GM12878 (cell line): Measurements from ENCODE around the gene MYT1. TPM values are rescaled to one million over a fixed set of nuclear protein-coding genes. Genes with fewer than 3 reads are reported as not detected.

Experiments
- ATAC-seq: fragments of 200-7000 bp; cut with Tn5 transposase; 3 replicates; pipeline ENCODE4 v1.9.1; 2020; ENCODE audit warnings: mild to moderate bottlenecking, moderate library complexity
- BruUV-seq: library from RNA; stranded (reverse); fragments of 400-500 nt; replicated peaks from 2 replicates; lab custom pipeline; 2021; lab: Mats Ljungman, UMichigan
- CTCF ChIA-PET: fragments of 300-600 bp; sonication (Branson Sonifier 250); formaldehyde crosslinking; extraction: SDS; loops from one replicate; lab custom pipeline; 2021; ENCODE audit warnings: inconsistent platforms; lab: Yijun Ruan, JAX
- POLR2A ChIA-PET: fragments of 350-600 bp; formaldehyde crosslinking; extraction: SDS; loops from one replicate; lab custom pipeline; 2021; ENCODE audit warnings: inconsistent platforms; lab: Charles Lee
- RAD21 ChIA-PET: fragments of 300-600 bp; sonication (Branson Sonifier 250); formaldehyde crosslinking; loops from one replicate; lab custom pipeline; 2023; ENCODE audit warnings: antibody characterized with exemption; ENCODE audit not compliant: unreplicated experiment; lab: Charles Lee
- SMC1A ChIA-PET: fragments of 300-600 bp; sonication (Branson Sonifier 250); formaldehyde crosslinking; loops from one replicate; lab custom pipeline; 2023; ENCODE audit not compliant: unreplicated experiment, uncharacterized antibody; lab: Charles Lee
- DNase-seq: peaks from one replicate; pipeline ENCODE4 v3.0.0-alpha.2; 2011; ENCODE audit warnings: low read depth, low spot score
- FAIRE-seq: peaks from 3 replicates; lab custom pipeline; 2011; peaks lifted over from hg19 to GRCh38; lab: Jason Lieb, UNC
- H2AFZ ChIP-seq: 2 replicates; pipeline ENCODE4 v1.6.0; 2011; ENCODE audit warnings: low read depth, low read length, control low read depth; ENCODE audit not compliant: control insufficient read depth
- H3K27ac ChIP-seq: 2 replicates; pipeline ENCODE4 v1.5.1; 2011; ENCODE audit warnings: control low read depth; ENCODE audit not compliant: control insufficient read depth, insufficient read depth
- H3K27me3 ChIP-seq, 2 experiments: replicated peaks in 1 of 2; 2 replicates each; pipeline versions ENCODE4 v1.6.0 to v1.6.1; 2011; ENCODE audit warnings: low read length in 1 of 2; ENCODE audit not compliant: control insufficient read depth in 2 of 2, insufficient read depth in 2 of 2
- H3K36me3 ChIP-seq, 2 experiments: 2 replicates each; pipeline ENCODE4 v1.5.1; 2011; ENCODE audit warnings: low read length in 1 of 2; ENCODE audit not compliant: control insufficient read depth in 2 of 2, insufficient read depth in 2 of 2
- H3K4me1 ChIP-seq: 2 replicates; pipeline ENCODE4 v1.6.1; 2011; ENCODE audit warnings: mild to moderate bottlenecking, low read length, moderate library complexity, mixed read lengths; ENCODE audit not compliant: control insufficient read depth, insufficient read depth
- H3K4me2 ChIP-seq: 2 replicates; pipeline ENCODE4 v1.6.0; 2011; ENCODE audit warnings: control low read depth; ENCODE audit not compliant: control insufficient read depth, insufficient read depth
- H3K4me3 ChIP-seq: fragments of 200-600 bp; sonication (generic); 2 replicates; pipeline ENCODE4 v1.5.1; 2016
- H3K79me2 ChIP-seq: 2 replicates; pipeline ENCODE4 v1.6.0; 2011; ENCODE audit warnings: low read length; ENCODE audit not compliant: control insufficient read depth, insufficient read depth
- H3K9ac ChIP-seq: 2 replicates; pipeline ENCODE4 v1.8.0; 2011; ENCODE audit warnings: low read length, control low read depth, mixed read lengths; ENCODE audit not compliant: control insufficient read depth, insufficient read depth
- H3K9me3 ChIP-seq: replicated peaks from 3 replicates; pipeline ENCODE4 v1.5.1; 2011; ENCODE audit warnings: mild to moderate bottlenecking, low read length; ENCODE audit not compliant: control insufficient read depth, insufficient read depth
- H4K20me1 ChIP-seq: 2 replicates; pipeline ENCODE4 v1.6.0; 2011; ENCODE audit not compliant: control insufficient read depth, insufficient read depth
- BRCA1 ChIP-seq: IDR thresholded peaks from 2 replicates; pipeline ENCODE4 v1.6.1; 2011; ENCODE audit warnings: low read depth, low read length, improper control_type of control experiment
- EP300 ChIP-seq, 2 experiments: fragments of 150-350 bp in 1 of 2; IDR thresholded peaks; 2 replicates each; pipeline ENCODE4 v1.6.1; 2011 to 2012; ENCODE audit warnings: low read depth in 2 of 2, low read length in 2 of 2, borderline replicate concordance in 1 of 2, improper control_type of control experiment in 1 of 2, inconsistent platforms in 1 of 2; ENCODE audit not compliant: control insufficient read depth in 1 of 2
- HDGF ChIP-seq: fragments of 450-650 bp; IDR thresholded peaks from 2 replicates; pipeline ENCODE4 v1.6.1; 2016; ENCODE audit warnings: antibody characterized with exemption
- IKZF1 ChIP-seq: fragments of 450-650 bp; conservative IDR thresholded peaks from 2 replicates; pipeline ENCODE4 v1.6.1; 2017; ENCODE audit warnings: antibody characterized with exemption, mild to moderate bottlenecking
- RBBP5 ChIP-seq: fragments of 200-600 bp; sonication (generic); conservative IDR thresholded peaks from 2 replicates; pipeline ENCODE4 v1.6.1; 2016
- SMC3 ChIP-seq: IDR thresholded peaks from 2 replicates; pipeline ENCODE4 v1.6.1; 2011; ENCODE audit warnings: low read length, improper control_type of control experiment, borderline replicate concordance
- SREBF2 ChIP-seq: IDR thresholded peaks from 2 replicates; pipeline ENCODE4 v1.6.1; 2012; ENCODE audit warnings: mild to moderate bottlenecking, low read length
- STAT1 ChIP-seq: fragments of 450-650 bp; conservative IDR thresholded peaks from 2 replicates; pipeline ENCODE4 v1.6.1; 2014; ENCODE audit warnings: antibody characterized with exemption, mild to moderate bottlenecking
- TCF3 ChIP-seq: IDR thresholded peaks from 2 replicates; pipeline ENCODE4 v1.6.1; 2012; ENCODE audit warnings: low read depth, mild to moderate bottlenecking, low read length, borderline replicate concordance; ENCODE audit not compliant: insufficient read depth
- WGBS: methylation state at CpG from one replicate; pipeline ENCODE4 v1.1.6; 2016; ENCODE audit warnings: low lambda C conversion rate; ENCODE audit not compliant: insufficient replicate concordance, insufficient coverage; ENCODE audit errors: missing lambda C conversion rate; 5-methylcytosine and 5-hydroxymethylcytosine counted together
- in situ Hi-C: fragments of 300-500 bp; cut with MboI; formaldehyde crosslinking; loops from 9 replicates; pipeline ENCODE4 v1.14.3; 2018; ENCODE audit warnings: mixed read lengths
- intact Hi-C: fragments of 100-400 bp; cut with micrococcal nuclease; formaldehyde crosslinking; loops from one replicate; pipeline ENCODE4 v1.14.2; 2022; ENCODE audit not compliant: unreplicated experiment
- polyA plus RNA-seq, 11 experiments: library from polyadenylated mRNA; depleted of rRNA in 4 of 11; unstranded in 6 of 11; stranded (reverse) in 5 of 11; fragments of >200 nt; fragmentation: Nextera tagmentation in 4 of 11; fragmentation: Illumina TruSeq in 1 of 11; extraction: Ambion mirVana in 4 of 11; extraction: Trizol in 1 of 11; gene quantifications; 1 replicate in 1 of 11; 2 replicates in 10 of 11; pipeline versions ENCODE4 v1.2.1 to v1.2.3, GENCODE V29; 2011 to 2016; ENCODE audit warnings: inconsistent platforms in 2 of 11, missing spikeins in 2 of 11, low read depth in 1 of 11
- total RNA-seq, 4 experiments: library from RNA; depleted of rRNA in 3 of 4; stranded (reverse); fragments of >200 nt in 3 of 4; fragmentation: Illumina TruSeq in 1 of 4; extraction: Trizol in 1 of 4; gene quantifications; 2 replicates each; pipeline versions ENCODE4 v1.2.1 to v1.2.3, GENCODE V29; 2013 to 2021
- TF ChIP-seq, protein P1 (sequence below): fragments of 450-650 bp; IDR thresholded peaks from 2 replicates; pipeline ENCODE4 v1.6.1; 2014; ENCODE audit warnings: mild to moderate bottlenecking

The MYT1 gene
- total and polyA plus RNA-seq, 10 of the 15 experiments (the other 5 are each of a cell fraction or from before 2014, with no cell fraction given), result 0.01 to 0.10 TPM; not detected in 8

- no peaks in the 10 kb centered on the region for H3K4me1 ChIP-seq
- no peak overlapping the region for H3K9ac ChIP-seq
- no peak overlapping the region for H3K4me3 ChIP-seq
- RAD21 ChIA-PET, result no interaction called here
- FAIRE-seq, result no peak
- TF ChIP-seq IKZF1, result no peak
- TF ChIP-seq, protein P1, sequence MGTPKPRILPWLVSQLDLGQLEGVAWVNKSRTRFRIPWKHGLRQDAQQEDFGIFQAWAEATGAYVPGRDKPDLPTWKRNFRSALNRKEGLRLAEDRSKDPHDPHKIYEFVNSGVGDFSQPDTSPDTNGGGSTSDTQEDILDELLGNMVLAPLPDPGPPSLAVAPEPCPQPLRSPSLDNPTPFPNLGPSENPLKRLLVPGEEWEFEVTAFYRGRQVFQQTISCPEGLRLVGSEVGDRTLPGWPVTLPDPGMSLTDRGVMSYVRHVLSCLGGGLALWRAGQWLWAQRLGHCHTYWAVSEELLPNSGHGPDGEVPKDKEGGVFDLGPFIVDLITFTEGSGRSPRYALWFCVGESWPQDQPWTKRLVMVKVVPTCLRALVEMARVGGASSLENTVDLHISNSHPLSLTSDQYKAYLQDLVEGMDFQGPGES, result no peak
- TF ChIP-seq BRCA1, result no peak
- no peak for TF ChIP-seq RBBP5
- no peak for TF ChIP-seq SMC3
- no peak for TF ChIP-seq TCF3
- no peak for TF ChIP-seq HDGF
- TF ChIP-seq SREBF2, result no peak
- TF ChIP-seq STAT1, result no peak
- TF ChIP-seq EP300 (IDR thresholded peaks at IDR 0.05; ENCODE audit: borderline replicate concordance in 1 of 2, control insufficient read depth in 1 of 2, low read depth in 2 of 2, low read length in 2 of 2), result no peak
- DNase-seq, result no peak
- no peak for ATAC-seq
- H3K36me3 ChIP-seq, result no peaks in the 10 kb centered on the region
- H3K27ac ChIP-seq, result no peak overlapping the region
- no peak overlapping the region for H2AFZ ChIP-seq
- no TSS peak for BruUV-seq
- H4K20me1 ChIP-seq, result no peaks in the 10 kb centered on the region
- WGBS, result 36% methylated on average over 9 of the region's 9 CpGs
- SMC1A ChIA-PET, result no interaction called here
- CTCF ChIA-PET, result no interaction called here
- no peaks in the 10 kb centered on the region; the same call in 2 of the 3 replicates for H3K9me3 ChIP-seq
- in situ Hi-C loops (no loop called here), intact Hi-C loops (no loop called here)
- H3K27me3 ChIP-seq, result no peaks in the 10 kb centered on the region
- POLR2A ChIA-PET, result no interaction called here
- H3K79me2 ChIP-seq, result no peaks in the 10 kb centered on the region
- H3K4me2 ChIP-seq, result no peak overlapping the region
These were observed 11.3 kb upstream of the MYT1 start for GRCh38 chr20:64152906-64153305.
